HEK293 (cell line): ENCODE measurements around the gene PRX.
A peak's percentile ranks its signal among the peaks of the same experiment; 100 is the strongest.

Experiments used
- AEBP2 ChIP-seq: fragments of 450-650 bp; formaldehyde crosslinking; IDR thresholded peaks from 2 replicates; pipeline ENCODE4 v1.5.1; 2016; ENCODE audit warnings: missing biosample characterization, missing genetic modification characterization, borderline replicate concordance
- BCL11A ChIP-seq: fragments of 450-650 bp; formaldehyde crosslinking; IDR thresholded peaks from 2 replicates; pipeline ENCODE4 v1.5.1; 2016; ENCODE audit warnings: low read depth, missing biosample characterization, missing genetic modification characterization
- EGR2 ChIP-seq: fragments of 450-650 bp; formaldehyde crosslinking; IDR thresholded peaks from 2 replicates; pipeline ENCODE4 v1.5.1; 2016; ENCODE audit warnings: low read depth, missing biosample characterization, missing genetic modification characterization
- KLF10 ChIP-seq: fragments of 450-650 bp; IDR thresholded peaks from 2 replicates; pipeline ENCODE4 v1.5.1; 2018; ENCODE audit warnings: missing biosample characterization, mild to moderate bottlenecking, missing genetic modification characterization
- MEIS1 ChIP-seq: sonication (generic); formaldehyde crosslinking; IDR thresholded peaks from 2 replicates; pipeline ENCODE4 v1.8.1; 2022; ENCODE audit warnings: missing genetic modification reagents, mild to moderate bottlenecking, borderline replicate concordance
- PRDM1 ChIP-seq: fragments of 450-650 bp; formaldehyde crosslinking; IDR thresholded peaks from 2 replicates; pipeline ENCODE4; 2016; ENCODE audit warnings: missing biosample characterization, missing genetic modification characterization
- REPIN1 ChIP-seq: fragments of 450-650 bp; formaldehyde crosslinking; IDR thresholded peaks from 2 replicates; pipeline ENCODE4 v1.5.1; 2017; ENCODE audit warnings: missing biosample characterization, missing genetic modification characterization, low read depth
- SCRT2 ChIP-seq: fragments of 450-650 bp; formaldehyde crosslinking; IDR thresholded peaks from 2 replicates; pipeline ENCODE4 v1.5.1; 2016; ENCODE audit warnings: missing biosample characterization, missing genetic modification characterization
- TRIM28 ChIP-seq: IDR thresholded peaks from 2 replicates; pipeline ENCODE4 v1.6.1; 2011; ENCODE audit warnings: low read length, control low read depth, borderline replicate concordance
- ZFP37 ChIP-seq: fragments of 450-650 bp; formaldehyde crosslinking; IDR thresholded peaks from 2 replicates; pipeline ENCODE4 v1.5.1; 2016; ENCODE audit warnings: missing biosample characterization, missing genetic modification characterization
- ZIC2 ChIP-seq: fragments of 450-650 bp; formaldehyde crosslinking; IDR thresholded peaks from 2 replicates; pipeline ENCODE4 v1.5.1; 2016; ENCODE audit warnings: missing biosample characterization, missing genetic modification characterization
- ZNF18 ChIP-seq: fragments of 450-650 bp; formaldehyde crosslinking; IDR thresholded peaks from 2 replicates; pipeline ENCODE4 v1.5.1; 2016; ENCODE audit warnings: missing biosample characterization, missing genetic modification characterization
- ZNF214 ChIP-seq: fragments of 450-650 bp; formaldehyde crosslinking; IDR thresholded peaks from 2 replicates; pipeline ENCODE4 v1.5.1; 2017; ENCODE audit warnings: missing biosample characterization, mild to moderate bottlenecking, missing genetic modification characterization, borderline replicate concordance
- ZNF239 ChIP-seq: fragments of 450-650 bp; formaldehyde crosslinking; IDR thresholded peaks from 2 replicates; pipeline ENCODE4 v1.5.1; 2016; ENCODE audit warnings: missing biosample characterization, missing genetic modification characterization
- ZNF24 ChIP-seq: fragments of 450-650 bp; formaldehyde crosslinking; IDR thresholded peaks from 2 replicates; pipeline ENCODE4 v1.5.1; 2016; ENCODE audit warnings: missing biosample characterization, missing genetic modification characterization
- ZNF26 ChIP-seq: fragments of 450-650 bp; formaldehyde crosslinking; IDR thresholded peaks from 2 replicates; pipeline ENCODE4 v1.5.1; 2016; ENCODE audit warnings: missing biosample characterization, missing genetic modification characterization
- ZNF302 ChIP-seq: fragments of 450-650 bp; formaldehyde crosslinking; IDR thresholded peaks from 2 replicates; pipeline ENCODE4 v1.5.1; 2016; ENCODE audit warnings: missing biosample characterization, missing genetic modification characterization, low read depth
- ZNF335 ChIP-seq: fragments of 450-650 bp; formaldehyde crosslinking; conservative IDR thresholded peaks from 2 replicates; pipeline ENCODE4 v1.5.1; 2016; ENCODE audit warnings: missing biosample characterization, missing genetic modification characterization
- ZNF350 ChIP-seq: fragments of 450-650 bp; formaldehyde crosslinking; IDR thresholded peaks from 2 replicates; pipeline ENCODE4 v1.5.0; 2017; ENCODE audit warnings: missing biosample characterization, mild to moderate bottlenecking, missing genetic modification characterization
- ZNF404 ChIP-seq: fragments of 450-650 bp; formaldehyde crosslinking; IDR thresholded peaks from 2 replicates; pipeline ENCODE4 v1.5.1; 2017; ENCODE audit warnings: missing biosample characterization, missing genetic modification characterization
- ZNF48 ChIP-seq: fragments of 450-650 bp; formaldehyde crosslinking; IDR thresholded peaks from 2 replicates; pipeline ENCODE4 v1.5.1; 2016; ENCODE audit warnings: missing biosample characterization, missing genetic modification characterization
- ZNF530 ChIP-seq: fragments of 450-650 bp; formaldehyde crosslinking; IDR thresholded peaks from 2 replicates; pipeline ENCODE4 v1.5.1; 2016; ENCODE audit warnings: low read depth, missing biosample characterization, missing genetic modification characterization
- ZNF571 ChIP-seq: fragments of 450-650 bp; formaldehyde crosslinking; IDR thresholded peaks from 2 replicates; pipeline ENCODE4 v1.5.0; 2017; ENCODE audit warnings: missing biosample characterization, missing genetic modification characterization
- ZNF585B ChIP-seq: fragments of 450-650 bp; formaldehyde crosslinking; IDR thresholded peaks from 2 replicates; pipeline ENCODE4 v1.5.1; 2016; ENCODE audit warnings: missing biosample characterization, missing genetic modification characterization
- ZNF621 ChIP-seq: fragments of 450-650 bp; formaldehyde crosslinking; IDR thresholded peaks from 2 replicates; pipeline ENCODE4 v1.5.1; 2017; ENCODE audit warnings: missing biosample characterization, missing genetic modification characterization
- ZNF645 ChIP-seq: fragments of 450-650 bp; formaldehyde crosslinking; IDR thresholded peaks from 2 replicates; pipeline ENCODE4; 2016; ENCODE audit warnings: missing biosample characterization, missing genetic modification characterization
- ZNF768 ChIP-seq: fragments of 450-650 bp; formaldehyde crosslinking; IDR thresholded peaks from 2 replicates; pipeline ENCODE4 v1.5.1; 2018; ENCODE audit warnings: missing biosample characterization, mild to moderate bottlenecking, missing genetic modification characterization
- ZNF785 ChIP-seq: fragments of 450-650 bp; formaldehyde crosslinking; IDR thresholded peaks from 2 replicates; pipeline ENCODE4 v1.5.1; 2016; ENCODE audit warnings: missing biosample characterization, missing genetic modification characterization
- ZNF791 ChIP-seq: fragments of 450-650 bp; formaldehyde crosslinking; IDR thresholded peaks from 2 replicates; pipeline ENCODE4 v1.5.1; 2016; ENCODE audit warnings: missing biosample characterization, missing genetic modification characterization
- ZNF843 ChIP-seq: fragments of 450-650 bp; formaldehyde crosslinking; IDR thresholded peaks from 2 replicates; pipeline ENCODE4 v1.5.1; 2016; ENCODE audit warnings: missing biosample characterization, missing genetic modification characterization
- ZSCAN18 ChIP-seq: fragments of 450-650 bp; formaldehyde crosslinking; IDR thresholded peaks from 2 replicates; pipeline ENCODE4 v1.5.1; 2016; ENCODE audit warnings: missing biosample characterization, missing genetic modification characterization
- ZSCAN4 ChIP-seq: fragments of 450-650 bp; formaldehyde crosslinking; IDR thresholded peaks from 2 replicates; pipeline ENCODE4 v1.5.1; 2017; ENCODE audit warnings: missing biosample characterization, missing genetic modification characterization
- ZXDB ChIP-seq: fragments of 450-650 bp; formaldehyde crosslinking; IDR thresholded peaks from 2 replicates; pipeline ENCODE4 v1.5.1; 2016; ENCODE audit warnings: missing biosample characterization, missing genetic modification characterization

The PRX gene

GRCh38 chr19:40348125-40348913 is 64.9 kb downstream of the PRX start, which contains the start of the genes C19orf47 and PLD3 (continued):
- TF ChIP-seq AEBP2 (no peak), ZNF785 (peak; percentile 91), ZNF768 (no peak), ZNF335 (tag by site-specific recombination) (no peak; the same call in 1 of the 2 replicates), ZNF621 (no peak), ZNF791 (tag by site-specific recombination) (peak; percentile 7; the same call in 1 of the 2 replicates), ZNF530 (tag by site-specific recombination) (no peak), KLF10 (tag by site-specific recombination) (peak; percentile 88; the same call in 1 of the 2 replicates), ZNF26 (tag by site-specific recombination) (no peak), ZFP37 (tag by site-specific recombination) (no peak), PRDM1 (tag by site-specific recombination) (peak; percentile 99), ZNF571 (no peak), ZNF585B (tag by site-specific recombination) (no peak; the same call in 1 of the 2 replicates), ZNF48 (tag by site-specific recombination) (no peak), ZNF843 (tag by site-specific recombination) (peak; percentile 93), ZNF350 (tag by site-specific recombination) (no peak), ZNF18 (tag by site-specific recombination) (peak; percentile 78; the same call in 1 of the 2 replicates), ZSCAN18 (tag by site-specific recombination) (0 out of 2 replicates have a peak, but pooled peaks have one; percentile 41), ZNF404 (tag by site-specific recombination) (peak; percentile 35; the same call in 1 of the 2 replicates), REPIN1 (tag by site-specific recombination) (peak; percentile 93; the same call in 1 of the 2 replicates), ZSCAN4 (tag by site-specific recombination) (no peak), ZNF645 (tag by site-specific recombination) (no peak), TRIM28 (no peak), ZNF214 (tag by site-specific recombination) (no peak), ZIC2 (tag by site-specific recombination) (peak; percentile 77), MEIS1 (no peak), ZXDB (tag by site-specific recombination) (peak; percentile 94), ZNF239 (tag by site-specific recombination) (peak; percentile 35), ZNF302 (tag by site-specific recombination) (no peak; the same call in 1 of the 2 replicates), ZNF24 (tag by site-specific recombination) (peak; percentile 100), SCRT2 (peak; percentile 50; the same call in 1 of the 2 replicates), EGR2 (peak; percentile 91), BCL11A (tag by site-specific recombination) (no peak)
